Activated CD8-positive, alpha-beta T cell treated with anti-CD3 and anti-CD28 coated beads for 36 hours (primary cell): ENCODE measurements around the gene TBC1D8. TPM values are rescaled to one million over a fixed set of nuclear protein-coding genes. Genes with fewer than 3 reads are reported as not detected.

Experiments used
- ATAC-seq: fragments of 200-7000 bp; cut with Tn5 transposase; one replicate; pipeline ENCODE4 v1.10.0; 2021; ENCODE audit warnings: mild to moderate bottlenecking, moderate library complexity
- CTCF ChIA-PET: fragments of 350-600 bp; sonication (Branson Sonifier 250); formaldehyde crosslinking; loops from one replicate; lab custom pipeline; 2021; ENCODE audit warnings: antibody characterized with exemption; lab: Charles Lee
- POLR2A ChIA-PET: fragments of 350-600 bp; sonication (Branson Sonifier 250); formaldehyde crosslinking; loops from one replicate; lab custom pipeline; 2021; ENCODE audit warnings: antibody characterized with exemption; lab: Charles Lee
- DNase-seq: peaks from one replicate; pipeline ENCODE4 v3.0.0-alpha.2; 2020
- H3K27ac Mint-ChIP-seq: one replicate; pipeline ENCODE4 v1.8.0; 2021; ENCODE audit warnings: mild to moderate bottlenecking, mixed read lengths
- H3K27me3 Mint-ChIP-seq: one replicate; pipeline ENCODE4 v1.8.0; 2021; ENCODE audit warnings: mixed read lengths
- H3K36me3 Mint-ChIP-seq: one replicate; pipeline ENCODE4 v1.8.0; 2021; ENCODE audit warnings: low read depth, mixed read lengths
- H3K4me1 Mint-ChIP-seq: one replicate; pipeline ENCODE4 v1.8.0; 2021; ENCODE audit warnings: low read depth, mixed read lengths
- H3K4me3 Mint-ChIP-seq: one replicate; pipeline ENCODE4 v1.8.0; 2021; ENCODE audit warnings: mild to moderate bottlenecking, moderate library complexity, mixed read lengths
- H3K9me3 Mint-ChIP-seq: one replicate; pipeline ENCODE4 v1.8.0; 2021; ENCODE audit warnings: mixed read lengths
- intact Hi-C: fragments of 100-400 bp; cut with micrococcal nuclease; formaldehyde crosslinking; loops from one replicate; pipeline ENCODE4 v1.10.0; 2022
- total RNA-seq, 2 experiments: library from RNA; stranded (reverse); gene quantifications; one replicate each; pipeline ENCODE4 v1.2.3, GENCODE V29; 2021
- TF ChIP-seq, protein P1 (sequence below): fragments of 200-600 bp; IDR thresholded peaks from one replicate; pipeline ENCODE4 v1.8.0; 2022; ENCODE audit warnings: antibody characterized with exemption, mild to moderate bottlenecking

TBC1D8 gene
- total RNA-seq, 2 experiments from 2014 or later: 3.2 to 3.3 TPM

DNA sequence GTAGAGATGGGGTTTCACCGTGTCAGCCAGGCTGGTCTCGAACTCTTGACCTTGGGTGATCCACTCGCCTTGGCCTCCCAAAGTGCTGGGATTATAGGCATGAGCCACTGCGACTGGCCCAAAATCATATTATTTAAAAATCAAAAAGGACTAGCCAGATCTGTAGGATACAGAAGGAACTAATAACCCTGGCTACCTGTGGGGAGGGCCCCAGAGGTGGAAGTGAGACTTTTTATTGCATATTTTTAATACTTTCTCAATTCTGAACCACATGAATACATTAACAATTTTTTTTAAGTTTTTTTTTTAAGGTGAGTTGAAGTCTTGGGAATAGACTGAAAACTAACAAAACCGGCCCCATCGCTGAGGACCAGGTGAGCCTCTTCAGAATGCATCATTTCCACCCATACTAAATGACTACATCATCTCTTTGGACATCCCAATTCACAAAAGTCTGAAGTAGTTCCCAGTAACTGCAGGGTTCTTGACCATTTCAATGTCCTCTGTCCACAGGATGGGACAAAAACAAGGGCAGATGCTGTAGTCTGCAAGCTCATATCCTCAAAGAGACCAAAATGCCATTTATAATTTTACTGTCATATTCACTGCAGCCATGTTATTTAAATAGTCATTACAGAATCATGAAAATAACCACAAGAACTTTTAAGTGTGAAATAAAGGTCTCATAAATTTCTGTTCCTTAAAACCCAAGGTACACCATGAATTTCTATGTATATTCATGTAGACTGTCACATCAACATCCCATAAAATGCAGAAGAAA, 127.7 kb downstream of the TBC1D8 start:
- DNase-seq (no peak), ATAC-seq (no peak)
- Mint-ChIP-seq H3K27ac (no peak overlapping the region), H3K9me3 (no peaks in the 10 kb centered on the region), H3K36me3 (peaks cover 4% of the 10 kb centered on the region), H3K4me1 (no peaks in the 10 kb centered on the region), H3K4me3 (no peak overlapping the region), H3K27me3 (no peaks in the 10 kb centered on the region)
- intact Hi-C loops: no loop called here
- ChIA-PET CTCF (no interaction called here), POLR2A (no interaction called here)
- TF ChIP-seq, protein P1, sequence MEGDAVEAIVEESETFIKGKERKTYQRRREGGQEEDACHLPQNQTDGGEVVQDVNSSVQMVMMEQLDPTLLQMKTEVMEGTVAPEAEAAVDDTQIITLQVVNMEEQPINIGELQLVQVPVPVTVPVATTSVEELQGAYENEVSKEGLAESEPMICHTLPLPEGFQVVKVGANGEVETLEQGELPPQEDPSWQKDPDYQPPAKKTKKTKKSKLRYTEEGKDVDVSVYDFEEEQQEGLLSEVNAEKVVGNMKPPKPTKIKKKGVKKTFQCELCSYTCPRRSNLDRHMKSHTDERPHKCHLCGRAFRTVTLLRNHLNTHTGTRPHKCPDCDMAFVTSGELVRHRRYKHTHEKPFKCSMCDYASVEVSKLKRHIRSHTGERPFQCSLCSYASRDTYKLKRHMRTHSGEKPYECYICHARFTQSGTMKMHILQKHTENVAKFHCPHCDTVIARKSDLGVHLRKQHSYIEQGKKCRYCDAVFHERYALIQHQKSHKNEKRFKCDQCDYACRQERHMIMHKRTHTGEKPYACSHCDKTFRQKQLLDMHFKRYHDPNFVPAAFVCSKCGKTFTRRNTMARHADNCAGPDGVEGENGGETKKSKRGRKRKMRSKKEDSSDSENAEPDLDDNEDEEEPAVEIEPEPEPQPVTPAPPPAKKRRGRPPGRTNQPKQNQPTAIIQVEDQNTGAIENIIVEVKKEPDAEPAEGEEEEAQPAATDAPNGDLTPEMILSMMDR: no peak

DNA sequence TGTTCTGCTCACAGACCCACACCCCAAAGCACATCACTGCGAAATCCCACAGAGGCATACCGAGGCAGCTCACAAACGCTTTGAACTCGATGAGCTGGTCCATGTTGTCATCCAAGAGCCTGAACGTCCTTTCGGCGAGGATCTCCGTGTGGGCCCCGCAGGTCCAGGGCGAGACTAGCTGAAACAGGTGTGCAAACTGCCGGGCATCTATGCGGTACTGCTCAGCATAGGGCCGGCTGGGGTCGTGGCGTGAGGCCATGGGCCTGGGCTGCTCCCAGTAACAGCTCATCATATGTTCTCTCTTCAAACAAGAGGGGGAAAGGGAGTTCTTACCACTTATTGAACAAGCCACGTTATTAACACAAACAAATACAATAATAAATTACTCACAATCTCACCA, 129.0 kb downstream of the TBC1D8 start:
- ATAC-seq: no peak

DNA sequence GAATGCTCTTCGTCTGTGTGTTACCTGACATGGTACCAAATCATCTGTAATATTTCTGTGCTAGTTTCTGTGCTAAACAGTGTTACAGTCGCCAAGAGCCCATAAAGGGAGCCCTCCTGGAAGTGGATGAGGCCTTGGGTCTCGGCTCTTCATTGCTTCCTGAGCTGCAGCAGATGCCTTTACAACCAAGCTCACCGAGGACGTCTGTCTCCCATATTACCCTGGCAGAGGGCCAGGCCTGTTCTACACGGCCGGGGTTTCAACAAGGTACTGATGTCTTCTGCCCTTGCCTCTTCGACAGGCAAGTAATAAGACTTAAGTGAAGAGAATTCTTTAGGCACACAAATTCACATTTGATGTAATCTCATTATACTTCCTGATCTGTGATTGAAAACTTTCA, 132.2 kb downstream of the TBC1D8 start:
- ChIA-PET POLR2A (interaction anchor here (1.1 kb wide), 1 partner anchor 29 kb away, joined by 3 read pairs; no protein-coding TSS in a partner anchor), CTCF (interaction anchor here (1.4 kb wide), 1 partner anchor 18 kb away, joined by 5 read pairs; no protein-coding TSS in a partner anchor)
- DNase-seq (no peak), ATAC-seq (no peak)
- Mint-ChIP-seq H3K27ac (no peak overlapping the region), H3K27me3 (no peaks in the 10 kb centered on the region), H3K36me3 (peaks cover 18% of the 10 kb centered on the region), H3K4me3 (no peak overlapping the region), H3K4me1 (peaks cover under 1% of the 10 kb centered on the region), H3K9me3 (no peaks in the 10 kb centered on the region)
- TF ChIP-seq, protein P1: no peak
- intact Hi-C loops: no loop called here

More for the DNA sequence above, 129.0 kb downstream of the TBC1D8 start:
- H3K9me3 Mint-ChIP-seq: no peaks in the 10 kb centered on the region
- no peak overlapping the region for H3K4me3 Mint-ChIP-seq
- intact Hi-C loops: no loop called here
- CTCF ChIA-PET: no interaction called here
- no peaks in the 10 kb centered on the region for H3K4me1 Mint-ChIP-seq
- no peak overlapping the region for H3K27ac Mint-ChIP-seq
- POLR2A ChIA-PET: no interaction called here
- TF ChIP-seq, protein P1: no peak
- H3K27me3 Mint-ChIP-seq: no peaks in the 10 kb centered on the region
- no peak for DNase-seq
- peaks cover 4% of the 10 kb centered on the region for H3K36me3 Mint-ChIP-seq

DNA sequence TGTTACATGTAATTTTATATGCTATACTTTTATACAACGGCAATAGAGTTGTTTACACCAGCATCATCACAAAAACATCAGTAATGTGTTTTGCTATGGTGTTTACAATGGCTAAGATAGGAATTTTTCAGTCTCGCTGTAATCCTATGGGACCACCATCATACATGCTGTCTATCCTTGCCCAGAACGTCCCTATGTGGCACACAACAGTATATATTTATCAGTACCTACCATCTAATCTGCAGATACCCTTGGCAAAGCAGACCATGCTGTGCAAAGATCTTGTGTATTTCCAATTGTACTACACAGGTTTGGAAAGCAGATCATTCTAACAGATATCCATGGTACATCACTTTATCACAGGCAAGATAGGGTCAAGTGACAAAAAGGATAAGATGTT, 133.8 kb downstream of the TBC1D8 start:
- peaks cover 4% of the 10 kb centered on the region for H3K4me1 Mint-ChIP-seq
- no peaks in the 10 kb centered on the region for H3K27me3 Mint-ChIP-seq
- intact Hi-C loops: no loop called here
- ATAC-seq (no peak), DNase-seq (no peak)
- TF ChIP-seq, protein P1: no peak
- no peak overlapping the region for H3K4me3 Mint-ChIP-seq
- POLR2A ChIA-PET: interaction anchor here (1.3 kb wide), 1 partner anchor 14 kb away, joined by 3 read pairs; no protein-coding TSS in a partner anchor
- H3K9me3 Mint-ChIP-seq: no peaks in the 10 kb centered on the region
- no peak overlapping the region for H3K27ac Mint-ChIP-seq
- peaks cover 31% of the 10 kb centered on the region for H3K36me3 Mint-ChIP-seq
- CTCF ChIA-PET: interaction anchor here (1.4 to 1.5 kb wide), 2 partner anchors 19 to 188 kb away, joined by 5 to 9 read pairs; no protein-coding TSS in a partner anchor

DNA sequence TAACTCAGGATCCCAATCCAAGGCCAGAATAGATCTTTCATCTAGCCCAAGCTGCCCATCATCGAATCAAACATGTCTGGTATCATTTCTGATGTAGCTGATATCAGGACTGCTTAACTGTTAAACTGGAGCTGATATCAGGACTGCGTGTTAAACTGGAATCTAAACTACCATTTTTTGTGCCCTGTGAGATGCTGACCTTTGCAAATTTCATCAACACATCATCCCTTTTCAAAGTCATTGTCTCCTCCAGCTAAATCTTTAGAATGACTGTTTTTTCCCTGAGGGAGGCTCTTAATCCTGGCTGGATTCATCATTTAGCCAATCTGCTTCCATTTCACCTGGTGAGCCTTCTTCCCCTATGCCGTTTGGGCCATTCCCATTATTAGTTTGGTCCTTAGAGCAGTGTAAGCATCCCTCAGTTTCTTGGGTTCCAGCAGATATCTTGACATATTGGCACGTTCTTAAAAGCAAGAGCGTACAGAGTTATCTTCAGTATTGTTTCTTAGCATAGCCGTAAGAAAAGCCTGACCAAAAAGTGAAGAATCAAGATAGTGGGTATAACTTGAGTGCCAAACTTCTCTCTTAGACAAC, 136.8 kb downstream of the TBC1D8 start:
- peaks cover 15% of the 10 kb centered on the region for H3K4me1 Mint-ChIP-seq

More for the DNA sequence above, 136.8 kb downstream of the TBC1D8 start:
- ChIA-PET CTCF (interaction anchor here (1.0 to 4.5 kb wide), 5 partner anchors 12 to 190 kb away, joined by 3 to 29 read pairs (median 14); partner anchors contain the start of genes RPL31 and TBC1D8), POLR2A (no interaction called here)
- ATAC-seq: no peak
- H3K9me3 Mint-ChIP-seq: no peaks in the 10 kb centered on the region
- no peak overlapping the region for H3K4me3 Mint-ChIP-seq
- H3K27ac Mint-ChIP-seq: no peak overlapping the region
- H3K36me3 Mint-ChIP-seq: peaks cover 43% of the 10 kb centered on the region
- intact Hi-C loops: loop anchor here (5.0 kb wide), 1 partner anchor 193 kb away; no protein-coding TSS in a partner anchor
- TF ChIP-seq, protein P1: no peak
- DNase-seq: no peak
- no peaks in the 10 kb centered on the region for H3K27me3 Mint-ChIP-seq
